NCI-H2196 (cell line): ENCODE results near the gene RASGRF2.
"Not testable (repeated sequence)": the region's sequence is repeated elsewhere in the genome, so short reads cannot be mapped to it uniquely, and the experiment has no call there.

ENCODE experiments used
- DNase-seq: peaks from one replicate; lab custom pipeline; 2025; ENCODE audit not compliant: unreplicated experiment; lab: John Stamatoyannopoulos, UW

RASGRF2 gene

DNA sequence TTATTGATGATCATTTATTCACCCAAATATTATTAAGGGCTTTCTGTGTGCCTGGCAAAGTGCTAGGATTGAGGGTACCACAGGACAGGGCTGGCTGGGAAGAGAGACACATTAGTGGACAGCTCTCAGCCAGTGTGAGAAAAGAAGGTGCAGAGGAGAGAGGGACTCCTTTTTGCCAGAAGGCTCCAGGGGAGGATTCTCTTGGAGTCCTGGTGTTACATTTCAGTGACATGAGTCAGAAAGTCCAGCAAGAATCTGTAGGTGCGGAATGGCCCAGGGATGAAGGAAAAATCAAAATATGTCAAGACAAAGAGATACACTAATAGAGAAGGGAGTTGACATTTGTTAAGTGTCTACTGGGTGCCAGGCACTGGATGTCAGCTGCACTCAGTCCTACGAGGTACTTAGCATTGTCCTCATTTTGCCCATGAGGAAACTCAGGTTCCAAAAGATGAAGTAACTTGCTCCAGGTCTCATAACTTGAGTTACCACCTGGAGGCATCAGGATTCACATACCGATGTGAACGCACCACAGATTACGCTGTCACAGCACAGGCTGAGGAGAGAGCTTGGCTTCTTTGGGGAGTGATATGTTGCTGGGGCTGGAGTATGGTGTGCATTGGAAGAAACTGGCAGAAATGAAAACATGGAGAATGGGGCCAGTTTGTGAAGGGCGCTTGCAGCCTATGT lies 60.5 kb downstream of the RASGRF2 start:
- no peak for DNase-seq

DNA sequence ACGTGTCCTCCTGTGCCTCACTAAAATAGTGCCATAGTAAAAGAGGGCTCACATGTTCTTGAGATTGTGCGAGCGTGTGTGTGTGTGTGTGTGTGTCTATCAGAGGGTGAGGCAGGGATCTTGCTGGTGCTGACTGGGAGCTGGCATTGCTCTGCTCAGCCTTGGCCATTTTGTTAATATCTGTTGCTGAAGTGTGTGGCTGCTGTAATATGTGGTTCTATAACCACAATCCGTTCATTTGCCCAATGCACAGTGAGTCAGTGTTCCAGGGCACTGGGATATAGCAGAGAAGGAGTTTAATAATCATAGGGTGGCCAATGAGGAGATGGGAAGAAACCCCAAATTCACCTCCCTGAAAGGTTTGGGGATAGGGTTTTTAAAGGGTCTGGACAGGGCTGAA lies 61.3 kb downstream of the RASGRF2 start:
- no peak for DNase-seq

DNA sequence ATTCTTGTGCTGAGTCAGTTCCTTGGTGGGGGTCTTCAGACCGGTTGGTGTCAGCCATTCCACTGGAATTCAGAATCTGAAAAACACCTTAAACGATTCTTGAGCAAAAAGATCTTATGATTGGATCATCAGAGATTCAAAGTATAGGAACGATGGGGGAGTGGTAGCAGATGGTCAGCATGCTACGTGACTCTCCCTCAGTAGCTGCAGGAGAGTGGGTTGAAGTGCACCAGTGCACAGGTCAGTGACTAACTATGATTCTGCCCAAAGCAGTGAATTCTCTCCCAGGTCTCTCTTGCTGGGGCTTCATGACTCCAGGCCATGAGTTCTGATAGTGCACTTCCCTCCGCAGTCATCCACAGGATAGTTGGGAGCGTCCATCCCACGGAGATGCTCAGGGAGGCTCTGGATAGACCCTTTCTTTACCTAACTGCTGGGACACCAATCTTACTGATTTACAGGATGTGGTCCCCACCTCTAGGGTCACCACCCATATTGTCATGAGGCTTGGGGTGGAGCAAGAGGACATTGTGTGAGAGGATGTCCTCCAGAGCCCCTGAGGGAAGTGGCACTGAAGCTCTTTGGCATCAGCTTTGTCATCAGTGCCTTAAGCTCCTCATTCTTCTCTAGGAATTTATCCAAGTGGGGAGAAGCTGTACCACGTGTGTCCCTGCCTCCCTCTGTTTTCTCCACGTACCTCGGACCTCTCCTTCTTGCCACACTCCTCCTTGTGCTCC lies 62.0 kb downstream of the RASGRF2 start:
- no peak for DNase-seq

DNA sequence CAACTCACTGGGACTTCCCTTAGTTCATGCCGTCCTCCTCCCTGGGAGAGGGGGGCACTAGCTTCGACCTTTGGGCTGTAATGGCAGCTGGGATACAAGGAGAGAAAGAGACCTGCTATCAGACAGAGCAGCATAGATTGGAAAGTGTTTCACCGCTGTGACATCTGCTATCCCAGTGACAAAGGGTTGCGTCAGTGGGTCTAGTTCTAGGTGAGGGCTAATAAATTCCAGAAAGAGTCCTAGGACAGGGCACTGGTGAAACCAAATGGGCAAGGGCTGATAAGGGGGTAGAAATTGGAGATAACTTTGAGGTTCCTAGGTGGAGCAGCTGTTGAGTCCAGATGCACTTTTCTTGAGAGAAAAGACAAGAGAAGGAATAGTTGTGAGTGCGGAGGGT lies 62.5 kb downstream of the RASGRF2 start:
- no peak for DNase-seq

DNA sequence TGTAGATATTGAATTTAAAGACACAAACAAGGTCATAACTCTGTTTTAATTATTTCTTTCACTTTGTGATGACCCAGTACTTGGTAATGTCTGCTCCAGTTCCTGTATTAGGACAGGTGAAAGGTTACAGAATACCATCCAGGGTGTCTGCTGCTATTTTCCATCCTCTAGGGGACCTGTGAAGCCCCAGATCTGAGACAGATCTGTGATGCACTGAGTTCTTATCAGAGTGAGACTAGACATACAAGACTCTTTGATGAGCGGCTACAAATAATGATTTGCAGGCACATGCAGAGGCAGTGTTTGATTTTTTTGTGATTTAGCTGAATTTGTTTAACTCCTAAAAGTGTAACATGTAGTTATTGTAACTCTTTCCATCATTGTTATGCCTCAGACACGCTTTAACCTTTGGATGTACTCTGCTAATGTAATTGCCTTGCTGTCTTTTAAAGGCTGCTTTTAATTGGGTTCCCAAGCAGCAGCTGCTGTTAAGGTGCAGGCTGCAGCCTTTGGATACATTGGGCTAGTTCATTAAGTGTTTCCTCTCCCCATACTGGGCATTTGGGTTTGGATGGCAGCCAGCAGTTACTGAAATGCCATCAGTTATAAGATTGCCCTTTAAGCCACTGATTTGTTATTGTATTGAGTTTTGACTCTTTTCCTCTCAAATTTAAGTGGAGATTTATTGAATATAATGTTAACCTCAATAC lies 63.3 kb downstream of the RASGRF2 start:
- no peak for DNase-seq

DNA sequence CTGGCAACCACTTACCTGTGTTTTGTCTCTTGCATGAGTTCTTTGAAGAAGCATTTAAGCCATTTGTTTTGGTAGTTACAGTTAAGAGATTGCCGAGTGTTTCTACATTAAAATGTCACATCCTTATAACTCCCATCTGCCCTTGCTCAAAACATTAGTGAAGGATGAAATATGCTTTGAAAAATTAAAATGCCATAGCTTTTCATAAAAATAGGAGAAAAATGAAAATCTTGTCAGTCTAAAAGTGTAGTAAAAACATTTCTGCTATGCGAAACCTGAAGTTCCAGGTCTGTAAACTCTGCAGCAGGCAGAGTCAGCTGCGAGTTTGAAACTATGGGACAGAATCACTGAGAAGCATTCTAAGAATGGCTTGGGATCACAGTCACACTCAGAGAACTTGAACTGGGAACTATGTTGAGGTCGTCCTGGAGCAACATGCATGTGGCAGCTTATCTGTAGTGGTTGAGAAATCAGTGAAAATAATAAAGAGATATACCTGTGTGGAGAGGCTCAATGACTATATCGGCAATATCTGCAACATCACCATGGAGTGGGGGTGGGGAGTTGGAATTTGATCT lies 67.4 kb downstream of the RASGRF2 start:
- no peak for DNase-seq

DNA sequence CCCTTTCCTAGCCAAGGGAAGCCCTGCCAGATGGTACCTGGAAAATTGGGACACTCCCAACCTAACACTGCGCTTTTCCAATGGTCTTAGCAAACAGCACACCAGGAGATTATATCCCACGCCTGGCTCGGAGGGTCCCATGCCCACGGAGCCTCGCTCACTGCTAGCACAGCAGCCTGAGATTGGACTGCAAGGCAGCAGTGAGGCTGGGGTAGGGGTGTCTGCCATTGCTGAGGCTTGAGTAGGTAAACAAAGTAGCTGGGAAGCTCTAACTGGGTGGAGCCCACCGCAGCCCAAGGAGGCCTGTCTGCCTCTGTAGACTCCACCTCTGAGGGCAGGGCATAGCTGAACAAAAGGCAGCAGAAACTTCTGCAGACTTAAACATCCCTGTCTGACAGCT lies 68.7 kb downstream of the RASGRF2 start:
- DNase-seq: not testable (repeated sequence)

DNA sequence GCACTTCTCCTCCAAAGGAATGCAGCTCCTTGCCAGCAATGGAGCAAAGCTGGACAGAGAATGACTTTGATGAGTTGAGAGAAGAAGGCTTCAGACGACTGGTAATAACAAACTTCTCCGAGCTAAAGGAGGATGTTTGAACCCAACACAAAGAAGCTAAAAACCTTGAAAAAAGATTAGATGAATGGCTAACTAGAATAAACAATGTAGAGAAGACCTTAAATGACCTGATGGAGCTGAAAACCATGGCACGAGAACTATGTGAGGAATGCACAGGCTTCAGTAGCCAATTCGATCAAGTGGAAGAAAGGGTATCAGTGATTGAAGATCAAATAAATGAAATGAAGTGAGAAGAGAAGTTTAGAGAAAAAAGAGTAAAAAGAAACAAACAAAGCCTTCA lies 69.6 kb downstream of the RASGRF2 start:
- DNase-seq: not testable (repeated sequence)

DNA sequence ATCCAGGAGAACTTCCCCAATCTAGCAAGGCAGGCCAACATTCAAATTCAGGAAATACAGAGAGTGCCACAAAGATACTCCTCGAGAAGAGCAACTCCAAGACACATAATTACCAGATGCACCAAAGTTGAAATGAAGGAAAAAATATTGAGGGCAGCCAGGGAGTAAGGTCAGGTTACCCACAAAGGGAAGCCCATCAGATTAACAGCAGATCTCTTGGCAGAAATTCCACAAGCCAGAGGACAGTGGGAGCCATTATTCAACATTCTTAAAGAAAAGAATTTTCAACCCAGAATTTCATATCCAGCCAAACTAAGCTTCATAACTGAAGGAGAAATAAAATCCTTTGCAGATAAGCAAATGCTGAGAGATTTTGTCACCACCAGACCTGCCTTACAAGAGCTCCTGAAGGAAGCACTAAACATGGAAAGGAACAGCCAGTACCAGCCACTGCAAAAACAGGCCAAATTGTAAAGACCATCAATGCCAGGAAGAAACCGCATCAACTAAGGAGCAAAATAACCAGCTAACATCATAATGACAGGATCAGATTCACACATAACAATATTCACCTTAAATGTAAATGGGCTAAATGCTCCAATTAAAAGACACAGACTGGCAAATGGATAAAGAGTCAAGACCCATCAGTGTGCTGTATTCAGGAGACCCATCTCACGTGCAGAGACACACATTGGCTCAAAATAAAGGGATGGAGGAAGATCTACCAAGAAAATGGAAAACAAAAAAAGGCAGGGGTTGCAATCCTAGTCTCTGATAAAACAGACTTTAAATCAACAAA lies 70.3 kb downstream of the RASGRF2 start:
- not testable (repeated sequence) for DNase-seq

DNA sequence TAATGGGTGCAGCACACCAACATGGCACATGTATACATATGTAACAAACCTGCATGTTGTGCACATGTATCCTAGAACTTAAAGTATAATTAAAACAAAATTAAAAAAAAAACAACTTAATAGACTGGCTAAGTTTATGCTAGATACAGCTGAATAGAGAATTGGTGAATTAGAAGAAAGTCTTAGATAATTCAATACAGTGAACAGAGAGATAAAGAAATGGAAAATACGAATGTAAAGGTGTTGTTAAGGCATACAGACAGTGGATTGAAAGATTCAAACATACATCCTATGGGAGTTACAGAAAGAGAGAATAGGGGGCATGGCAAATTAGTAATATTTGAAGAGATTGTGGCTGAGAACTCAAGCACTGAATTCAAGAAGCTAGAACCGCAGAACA lies 75.4 kb downstream of the RASGRF2 start:
- no peak for DNase-seq

DNA sequence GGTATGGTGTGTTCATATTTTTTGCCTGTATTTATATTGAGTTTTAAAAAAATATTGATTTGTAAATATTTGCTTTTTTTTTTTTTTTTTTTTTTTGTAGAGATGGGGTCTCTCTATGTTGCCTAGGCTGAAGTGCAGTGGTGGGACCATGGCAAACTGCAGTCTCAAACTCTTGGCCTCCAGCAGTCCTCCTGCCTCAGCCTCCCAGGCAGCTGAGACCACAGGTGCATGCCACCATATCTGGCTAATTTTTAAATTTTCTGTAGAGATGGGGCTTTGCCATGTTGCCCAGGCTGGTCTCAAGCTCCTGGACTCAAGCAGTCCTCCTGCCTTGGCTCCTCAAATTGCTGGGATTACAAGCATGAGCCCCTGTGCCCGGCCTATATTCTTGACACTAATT lies 78.3 kb downstream of the RASGRF2 start:
- DNase-seq: no peak

DNA sequence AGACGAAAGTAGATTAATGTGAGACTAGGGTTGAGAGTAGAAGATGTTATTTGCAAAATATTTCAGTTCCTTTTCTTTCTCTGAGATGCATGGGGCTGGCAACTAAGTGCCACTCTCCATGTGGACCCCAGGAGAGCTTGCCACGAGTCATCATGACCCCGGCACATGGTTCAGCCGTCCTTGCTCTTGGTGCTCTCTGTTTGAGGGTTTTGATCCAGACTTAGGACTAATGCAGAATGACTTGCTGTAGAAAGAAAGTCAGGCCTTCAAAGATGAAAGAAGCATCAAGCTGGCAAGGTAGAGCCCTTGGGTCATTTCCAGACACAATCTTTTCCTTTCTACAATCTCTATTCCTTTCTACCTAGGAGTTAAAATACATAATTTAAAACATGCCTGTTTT lies 84.7 kb downstream of the RASGRF2 start:
- DNase-seq: no peak

DNA sequence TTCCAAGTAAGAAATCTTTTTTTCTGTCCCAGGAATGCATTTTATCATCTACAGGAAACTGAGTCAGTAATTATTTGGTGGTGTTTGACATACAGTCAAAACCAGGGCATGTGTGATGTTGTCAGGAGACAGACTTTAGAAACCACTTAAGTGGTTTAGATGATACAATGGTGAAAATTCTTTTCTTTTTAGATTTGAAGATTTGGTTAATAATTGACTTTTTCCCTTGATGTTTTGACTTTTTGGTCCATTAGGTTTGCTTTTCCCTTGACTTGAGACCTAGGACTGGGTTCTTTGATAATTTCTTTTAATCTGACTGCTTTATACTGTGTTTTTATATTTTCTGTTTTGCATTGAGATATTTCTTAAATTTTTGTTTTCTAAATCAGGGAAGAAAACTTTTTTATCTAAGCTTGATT lies 85.2 kb downstream of the RASGRF2 start:
- DNase-seq: no peak

DNA sequence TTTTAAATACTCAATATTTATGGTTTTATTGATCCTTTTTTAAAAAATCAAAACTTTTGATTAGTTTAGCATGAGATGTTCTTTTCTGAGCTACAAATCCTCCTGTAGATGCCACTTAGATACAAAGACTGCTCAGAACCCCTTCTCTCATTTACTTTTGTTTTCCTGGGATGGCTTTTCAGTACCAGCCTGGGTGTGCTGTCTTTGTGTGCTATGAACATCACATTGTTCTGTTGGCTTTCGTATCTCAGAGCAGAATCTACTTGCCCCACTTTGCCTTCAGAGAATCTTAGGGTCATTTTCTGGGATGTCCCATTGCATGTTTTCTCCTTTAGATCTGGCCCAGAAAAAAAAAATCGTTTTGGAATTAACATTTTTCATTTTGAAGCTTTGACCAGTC lies 85.9 kb downstream of the RASGRF2 start:
- DNase-seq: no peak

DNA sequence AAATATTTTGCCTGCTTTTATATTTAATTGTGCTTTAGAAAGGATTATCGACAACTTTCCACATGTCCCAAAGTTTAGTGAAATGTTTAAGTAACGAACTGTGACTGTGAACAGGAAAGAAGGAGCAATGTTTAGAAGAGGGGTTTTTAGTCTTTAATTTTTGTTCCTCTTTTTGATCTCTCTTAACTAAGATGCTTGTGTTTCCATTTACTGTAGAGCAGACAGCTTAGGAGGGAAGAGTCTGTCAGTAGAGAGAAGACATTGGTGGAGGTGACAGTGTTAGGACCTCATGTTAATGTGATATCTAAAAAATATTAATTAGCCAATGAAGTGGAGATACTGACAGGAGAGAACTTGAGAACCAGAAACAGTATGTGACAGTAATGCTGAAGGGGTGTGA lies 92.2 kb downstream of the RASGRF2 start:
- DNase-seq: no peak

DNA sequence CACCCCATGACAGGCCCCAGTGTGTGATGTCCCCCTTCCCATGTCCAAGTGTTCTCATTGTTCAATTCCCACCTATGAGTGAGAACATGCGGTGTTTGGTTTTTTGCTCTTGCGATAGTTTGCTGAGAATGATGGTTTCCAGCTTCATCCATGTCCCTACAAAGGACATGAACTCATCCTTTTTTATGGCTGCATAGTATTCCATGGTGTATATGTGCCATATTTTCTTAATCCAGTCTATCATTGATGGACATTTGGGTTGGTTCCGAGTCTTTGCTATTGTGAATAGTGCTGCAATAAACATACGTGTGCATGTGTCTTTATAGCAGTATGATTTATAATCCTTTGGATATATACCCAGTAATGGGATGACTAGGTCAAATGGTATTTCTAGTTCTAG lies 93.1 kb downstream of the RASGRF2 start:
- not testable (repeated sequence) for DNase-seq

DNA sequence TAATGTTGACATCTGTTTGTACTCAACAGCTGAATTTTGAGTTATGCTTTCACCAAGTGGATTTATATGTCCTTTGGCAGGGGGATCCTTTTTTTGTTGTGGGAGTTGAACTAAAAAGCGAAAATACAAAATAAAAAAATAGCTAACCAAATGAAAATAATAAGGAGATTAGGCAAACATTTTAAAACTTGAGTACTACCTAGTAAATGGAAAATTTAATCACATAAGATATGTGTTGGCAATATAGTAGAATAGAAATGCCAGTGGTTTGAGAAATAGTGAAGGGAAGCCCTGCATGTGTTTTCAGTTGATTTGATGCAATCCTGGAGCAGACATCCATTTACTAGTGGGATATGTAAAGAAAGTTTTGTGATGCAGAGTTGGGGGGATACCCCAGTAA lies 98.0 kb downstream of the RASGRF2 start:
- DNase-seq: no peak

DNA sequence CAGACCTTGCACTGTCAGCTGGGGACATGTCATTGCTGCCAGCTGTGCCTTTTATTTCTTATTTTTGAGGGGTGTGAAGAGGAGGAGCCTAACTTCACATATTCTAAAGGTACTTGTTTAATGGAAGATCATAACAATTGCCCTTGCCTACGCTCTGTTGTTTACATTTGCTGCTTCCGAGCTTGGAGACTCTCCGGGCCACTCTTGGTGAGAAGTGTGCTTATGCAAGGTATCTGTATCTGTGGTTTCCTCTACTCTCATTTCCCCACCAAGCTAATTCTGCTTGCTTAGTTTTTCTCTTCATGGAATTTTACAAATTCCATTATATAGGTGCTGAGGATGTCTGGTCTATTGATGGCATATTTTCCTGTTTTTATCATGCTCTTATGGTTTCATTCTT lies 105.3 kb downstream of the RASGRF2 start:
- DNase-seq: no peak

DNA sequence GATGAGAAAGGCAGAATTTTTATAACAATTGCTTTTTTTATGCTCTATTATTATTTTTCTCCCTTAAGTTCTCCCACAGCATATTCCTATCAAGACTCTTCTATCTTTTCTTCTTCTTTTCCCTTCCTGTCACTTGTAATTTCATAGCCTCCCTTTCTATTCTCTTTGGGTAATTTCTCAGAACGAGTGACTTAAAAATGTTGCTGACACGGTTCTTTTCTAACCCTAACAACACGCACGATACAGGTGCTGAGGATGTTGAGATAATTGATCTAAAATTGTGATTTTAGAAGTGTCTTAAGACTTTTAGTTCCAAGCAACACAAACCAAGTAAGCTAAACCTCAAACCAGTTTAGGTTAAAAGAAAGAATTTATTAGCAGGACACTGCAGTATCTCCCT lies 105.9 kb downstream of the RASGRF2 start:
- DNase-seq: no peak

DNA sequence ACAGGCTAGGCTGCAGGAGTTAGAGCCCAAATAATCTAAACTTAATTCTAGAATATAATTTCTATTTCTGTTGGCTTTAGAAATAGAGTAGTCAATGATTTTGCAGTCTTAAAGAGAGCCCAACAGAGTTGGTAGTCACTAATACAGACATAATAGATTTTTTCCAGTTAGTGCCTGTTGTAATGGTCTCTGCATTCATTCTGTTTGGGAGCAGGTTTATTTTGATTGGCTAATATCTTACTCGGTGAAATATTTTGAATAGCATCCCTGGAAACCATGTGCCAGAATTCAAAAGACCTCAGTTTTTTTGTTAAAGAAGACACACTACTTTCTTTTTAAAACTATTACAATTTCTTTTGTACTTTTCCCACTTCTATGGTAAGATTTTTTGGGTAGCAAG lies 107.2 kb downstream of the RASGRF2 start:
- no peak for DNase-seq

DNA sequence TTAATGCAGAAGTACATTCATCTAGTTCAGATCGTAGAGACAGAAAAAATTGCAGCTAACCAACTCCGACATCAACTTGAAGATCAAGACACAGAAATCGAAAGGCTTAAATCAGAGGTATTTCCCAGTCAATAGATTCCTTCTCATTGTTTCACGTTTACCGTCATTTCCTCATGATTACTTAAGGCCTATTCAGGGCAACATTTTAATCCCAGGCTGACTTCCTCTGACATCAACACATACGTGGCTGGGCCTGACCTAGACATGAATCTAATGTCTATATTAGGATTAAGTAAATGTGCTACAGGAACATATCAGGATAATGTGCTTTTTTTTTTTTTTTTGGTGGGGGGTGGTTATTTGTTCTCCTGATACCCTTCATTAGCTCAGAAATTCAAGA lies 107.9 kb downstream of the RASGRF2 start:
- no peak for DNase-seq
